Upper lobe of left lung (tissue), 6 donors: ENCODE data around the gene SLC39A2. TPM values are rescaled to one million over a fixed set of nuclear protein-coding genes. Genes with fewer than 3 reads are reported as not detected.

Experiments
- ATAC-seq, 2 donors: fragments of 200-7000 bp; cut with Tn5 transposase; one replicate each; pipeline ENCODE4 v1.9.1; 2022; ENCODE audit warnings: mild to moderate bottlenecking in 2 of 2, moderate library complexity in 2 of 2; ENCODE audit not compliant: low FRiP score in 2 of 2
- DNase-seq, 2 donors: peaks; one replicate each; pipeline ENCODE4 v3.0.0-alpha.2; 2019 to 2020
- H3K27ac ChIP-seq, 4 donors: fragments of 200-600 bp; sonication (generic); one replicate each; pipeline ENCODE4 v1.5.1; 2016 to 2019
- H3K27me3 ChIP-seq, 4 donors: fragments of 200-600 bp; sonication (generic); one replicate each; pipeline ENCODE4 v1.5.1; 2017 to 2019
- H3K36me3 ChIP-seq, 4 donors: fragments of 200-600 bp; sonication (generic); one replicate each; pipeline ENCODE4 v1.5.1; 2016 to 2019
- H3K4me1 ChIP-seq, 4 donors: fragments of 200-600 bp; sonication (generic); one replicate each; pipeline ENCODE4 v1.5.1; 2018 to 2019
- H3K4me3 ChIP-seq, 4 donors: fragments of 200-600 bp; sonication (generic); one replicate each; pipeline ENCODE4 v1.5.1; 2017 to 2019; ENCODE audit warnings: mild to moderate bottlenecking in 2 of 4, moderate library complexity in 1 of 4
- H3K9me3 ChIP-seq, 4 donors: fragments of 200-600 bp; sonication (generic); one replicate each; pipeline ENCODE4 v1.5.1; 2018 to 2019
- EP300 ChIP-seq, 4 donors: sonication (generic); formaldehyde crosslinking; IDR thresholded peaks; one replicate each; pipeline ENCODE4 v1.5.1; 2017; ENCODE audit warnings: antibody characterized with exemption in 4 of 4, control low read depth in 2 of 4
- POLR2A ChIP-seq, 4 donors: fragments of 450-650 bp; IDR thresholded peaks; one replicate each; pipeline ENCODE4 v1.5.1; 2016 to 2017; ENCODE audit warnings: antibody characterized with exemption in 4 of 4, mild to moderate bottlenecking in 2 of 4
- POLR2AphosphoS5 ChIP-seq, 2 donors: sonication (generic); formaldehyde crosslinking; IDR thresholded peaks; one replicate each; pipeline ENCODE4 v1.5.1; 2017; ENCODE audit warnings: antibody characterized with exemption in 2 of 2
- WGBS, 2 donors: methylation state at CpG; one replicate each; pipeline ENCODE4 v1.1.5; 2017 to 2018; 5-methylcytosine and 5-hydroxymethylcytosine counted together
- total RNA-seq, 6 donors: library from RNA; depleted of rRNA in 4 of 6; stranded (reverse); fragments of >200 nt in 4 of 6; gene quantifications; one replicate each; pipeline versions ENCODE4 v1.1.0 to v1.2.1, GENCODE V29; 2016 to 2021
- TF ChIP-seq, protein P1 (sequence below), 6 experiments: fragments of 450-650 bp in 4 of 6; fragments of 200-600 bp in 2 of 6; sonication (generic) in 2 of 6; IDR thresholded peaks; one replicate each; pipeline ENCODE4 v1.5.1; 2016 to 2019; ENCODE audit warnings: antibody characterized with exemption in 6 of 6
- donor health status: DM: no; HTN: no; CAD: no; lungs with moderate emphysema.
- donor health status: DM: no; HTN: yes; CAD: no; lungs with severe emphysema.

SLC39A2 gene
- total RNA-seq, 6 donors from 2014 or later = 0.30 TPM; not detected in 5

- H3K27me3 ChIP-seq = peaks cover 0 to 8% (median 1%) of the 10 kb centered on the region in 4 donors
- H3K4me3 ChIP-seq = peak within 1 kb of the TSS; percentile 60 to 89 (median 76)
- peak; percentile 81 to 90 for ATAC-seq
- no peaks in the 10 kb centered on the region for H3K9me3 ChIP-seq
- TF ChIP-seq EP300 (IDR thresholded peaks at IDR 0.05) (no peak), POLR2AphosphoS5 (IDR thresholded peaks at IDR 0.05) (peak in 1 of 2 donors; percentile 68), POLR2A (IDR thresholded peaks at IDR 0.05) (peak in 2 of 4 donors; percentile 50 to 51)
- TF ChIP-seq, protein P1, sequence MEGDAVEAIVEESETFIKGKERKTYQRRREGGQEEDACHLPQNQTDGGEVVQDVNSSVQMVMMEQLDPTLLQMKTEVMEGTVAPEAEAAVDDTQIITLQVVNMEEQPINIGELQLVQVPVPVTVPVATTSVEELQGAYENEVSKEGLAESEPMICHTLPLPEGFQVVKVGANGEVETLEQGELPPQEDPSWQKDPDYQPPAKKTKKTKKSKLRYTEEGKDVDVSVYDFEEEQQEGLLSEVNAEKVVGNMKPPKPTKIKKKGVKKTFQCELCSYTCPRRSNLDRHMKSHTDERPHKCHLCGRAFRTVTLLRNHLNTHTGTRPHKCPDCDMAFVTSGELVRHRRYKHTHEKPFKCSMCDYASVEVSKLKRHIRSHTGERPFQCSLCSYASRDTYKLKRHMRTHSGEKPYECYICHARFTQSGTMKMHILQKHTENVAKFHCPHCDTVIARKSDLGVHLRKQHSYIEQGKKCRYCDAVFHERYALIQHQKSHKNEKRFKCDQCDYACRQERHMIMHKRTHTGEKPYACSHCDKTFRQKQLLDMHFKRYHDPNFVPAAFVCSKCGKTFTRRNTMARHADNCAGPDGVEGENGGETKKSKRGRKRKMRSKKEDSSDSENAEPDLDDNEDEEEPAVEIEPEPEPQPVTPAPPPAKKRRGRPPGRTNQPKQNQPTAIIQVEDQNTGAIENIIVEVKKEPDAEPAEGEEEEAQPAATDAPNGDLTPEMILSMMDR (IDR thresholded peaks at IDR 0.05) = peak in 1 of 6 experiments; percentile 11
- H3K4me1 ChIP-seq = peaks cover 29 to 36% (median 30%) of the 10 kb centered on the region in 4 donors
- 0 to 7% methylated on average over 6 to 8 of the region's 72 CpGs for WGBS, 2 donors
- H3K36me3 ChIP-seq = peaks cover 0 to 22% (median 2%) of the 10 kb centered on the region in 4 donors
- DNase-seq = peak; percentile 85 to 95
- peak within 1 kb of the TSS; percentile 80 to 93 (median 88) for H3K27ac ChIP-seq
Observed at GRCh38 chr14:21024585-21025370, 25.7 kb downstream of the SLC39A2 start, which contains the start of gene NDRG2. TSS of gene NDRG2 (minus strand) at chr14:21025061. CDS start at chr14:21023315, 1,746 bp downstream.

DNA sequence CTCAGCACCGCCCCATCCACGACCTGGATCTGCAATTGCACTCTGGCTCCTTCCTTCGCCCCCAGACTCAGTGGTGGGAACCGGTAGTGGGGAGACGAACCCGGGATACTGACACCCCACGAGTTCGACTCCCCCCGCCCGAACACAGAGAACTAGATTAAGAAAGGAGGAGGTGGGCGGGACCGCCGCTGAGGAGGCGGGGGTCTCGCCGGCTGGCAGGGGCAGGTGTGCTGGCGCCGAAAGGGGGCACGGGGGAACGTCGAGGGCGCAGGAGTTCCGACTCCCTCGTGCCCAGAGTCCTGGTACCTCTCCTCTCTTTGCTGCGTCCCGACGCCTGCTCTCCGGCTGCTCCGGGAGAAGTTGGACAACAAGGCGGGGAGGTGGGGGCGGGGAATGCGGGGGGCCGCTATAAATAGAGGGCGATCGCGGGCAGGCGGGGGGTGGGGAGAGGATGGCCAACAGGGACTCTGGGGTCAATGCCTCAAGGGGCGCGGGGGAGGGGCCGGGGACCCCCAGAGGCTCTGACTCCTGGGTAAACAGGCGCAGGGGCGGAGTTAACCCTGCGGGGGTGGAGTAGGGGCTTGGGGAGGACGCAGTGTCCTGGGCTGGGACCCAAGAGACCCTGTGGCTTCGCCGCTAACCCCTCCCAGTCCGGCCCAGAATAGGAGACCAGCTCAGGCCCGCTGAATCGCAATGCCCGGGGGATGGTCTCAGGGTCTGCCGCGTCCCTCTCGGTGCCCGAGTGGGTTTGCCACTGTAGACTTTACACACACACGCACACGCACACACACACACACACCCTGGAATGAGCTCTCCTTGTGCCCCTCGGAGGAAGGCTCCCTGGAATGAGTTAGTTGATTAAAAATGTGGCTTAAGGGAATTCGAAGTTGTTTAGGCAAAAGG, 26.5 kb downstream of the SLC39A2 start:
- Histone ChIP-seq H3K4me1 (peaks cover 29 to 36% (median 30%) of the 10 kb centered on the region in 4 donors), H3K9me3 (no peaks in the 10 kb centered on the region), H3K36me3 (peaks cover 0 to 14% (median 2%) of the 10 kb centered on the region in 4 donors), H3K27me3 (peaks cover 0 to 8% (median 1%) of the 10 kb centered on the region in 4 donors), H3K27ac (peak overlapping the region; percentile 80 to 93 (median 88)), H3K4me3 (peak overlapping the region; percentile 60 to 89 (median 76))
- WGBS, 2 donors = 11 to 13% methylated on average over 15 to 57 of the region's 58 CpGs
- DNase-seq = peak; percentile 44 to 86
- TF ChIP-seq, protein P1 (IDR thresholded peaks at IDR 0.05) = no peak
- TF ChIP-seq POLR2A (IDR thresholded peaks at IDR 0.05) = peak in 1 of 4 donors; percentile 6
- no peak for TF ChIP-seq POLR2AphosphoS5 (IDR thresholded peaks at IDR 0.05)
- no peak for TF ChIP-seq EP300 (IDR thresholded peaks at IDR 0.05)
- ATAC-seq = peak; percentile 35 to 56

- H3K36me3 ChIP-seq = peaks cover 0 to 5% (median under 1%) of the 10 kb centered on the region in 4 donors
- H3K4me1 ChIP-seq = peaks cover 29 to 36% (median 30%) of the 10 kb centered on the region in 4 donors
- WGBS, 2 donors = 58 to 84% methylated on average over 7 of the region's 7 CpGs
- peak overlapping the region in 1 of 4 donors; percentile 74 for H3K4me3 ChIP-seq
- DNase-seq = peak in 1 of 2 donors; percentile 21
- peak overlapping the region; percentile 80 to 93 (median 88) for H3K27ac ChIP-seq
- no peak for ATAC-seq
- H3K27me3 ChIP-seq = peaks cover 0 to 8% (median 1%) of the 10 kb centered on the region in 4 donors
- H3K9me3 ChIP-seq = no peaks in the 10 kb centered on the region
- TF ChIP-seq EP300 (IDR thresholded peaks at IDR 0.05) (no peak), POLR2AphosphoS5 (IDR thresholded peaks at IDR 0.05) (no peak)
- TF ChIP-seq, protein P1 (IDR thresholded peaks at IDR 0.05) = no peak
Observed at GRCh38 chr14:21026274-21026987, 27.3 kb downstream of the SLC39A2 start.

DNA sequence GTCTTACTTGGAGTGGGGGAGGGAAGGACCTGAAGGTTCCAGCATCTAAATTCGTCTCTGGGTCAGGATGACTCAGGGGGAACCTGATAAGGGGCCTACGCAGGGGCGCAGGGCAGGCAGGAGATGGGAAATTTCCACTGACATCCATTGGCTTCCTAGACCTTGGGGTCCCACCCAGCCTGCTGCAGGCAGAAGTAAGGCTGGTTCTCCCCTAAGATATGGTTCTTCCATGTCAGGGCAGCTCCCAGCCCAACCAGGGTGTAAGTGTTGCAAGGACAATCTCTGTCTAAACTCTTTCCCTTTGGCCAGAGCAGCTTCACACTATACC, 27.9 kb downstream of the SLC39A2 start:
- DNase-seq = no peak
- H3K4me3 ChIP-seq = no peak overlapping the region
- H3K27me3 ChIP-seq = peaks cover 0 to 8% (median 1%) of the 10 kb centered on the region in 4 donors
- TF ChIP-seq EP300 (IDR thresholded peaks at IDR 0.05) = no peak
- TF ChIP-seq POLR2AphosphoS5 (IDR thresholded peaks at IDR 0.05) = no peak
- TF ChIP-seq POLR2A (IDR thresholded peaks at IDR 0.05) = no peak
- TF ChIP-seq, protein P1 (IDR thresholded peaks at IDR 0.05) = no peak
- WGBS, 2 donors = 64 to 68% methylated on average over 3 of the region's 3 CpGs
- no peak for ATAC-seq
- H3K9me3 ChIP-seq = no peaks in the 10 kb centered on the region
- peak overlapping the region; percentile 80 to 93 (median 88) for H3K27ac ChIP-seq
- H3K36me3 ChIP-seq = peaks cover 0 to under 1% (median 0%) of the 10 kb centered on the region in 4 donors
- H3K4me1 ChIP-seq = peaks cover 29 to 36% (median 30%) of the 10 kb centered on the region in 4 donors
